Adrenal gland (tissue), 5 donors: ENCODE results near the gene TPRG1.

Experiments used
- CTCF ChIP-seq, 6 experiments: fragments of 450-650 bp in 4 of 6; fragments of 200-600 bp in 2 of 6; sonication (generic) in 1 of 6; IDR thresholded peaks; 1 replicate in 5 of 6; 2 replicates in 1 of 6; pipeline versions ENCODE4 v1.5.1 to v1.8.0; 2016 to 2021; ENCODE audit warnings: antibody characterized with exemption in 6 of 6, mild to moderate bottlenecking in 2 of 6, moderate library complexity in 1 of 6
- POLR2A ChIP-seq, 2 donors: fragments of 450-650 bp; IDR thresholded peaks; one replicate each; pipeline ENCODE4 v1.6.1; 2017; ENCODE audit warnings: antibody characterized with exemption in 2 of 2, mild to moderate bottlenecking in 2 of 2, moderate library complexity in 1 of 2
- donor health status: DM: no; HTN: no; CAD: no.

GRCh38 chr3:189212681-189213080 lies 40.9 kb downstream of the TPRG1 start:
- no peak for TF ChIP-seq CTCF (IDR thresholded peaks at IDR 0.05)
- no peak for TF ChIP-seq POLR2A (IDR thresholded peaks at IDR 0.05)
